HepG2 (cell line): ENCODE results near the gene ARMC2. TPM values are rescaled to one million over a fixed set of nuclear protein-coding genes. Genes with fewer than 3 reads are reported as not detected.

Experiments
- ATAC-seq: fragments of 200-7000 bp; cut with Tn5 transposase; 3 replicates; pipeline ENCODE4 v1.9.1; 2020; ENCODE audit warnings: mild to moderate bottlenecking, moderate library complexity
- BruUV-seq: library from RNA; stranded (reverse); fragments of 400-500 nt; replicated peaks from 2 replicates; lab custom pipeline; 2021; lab: Mats Ljungman, UMichigan
- CTCF ChIA-PET: fragments of 300-600 bp; formaldehyde crosslinking; extraction: SDS; loops from one replicate; lab custom pipeline; 2021; ENCODE audit warnings: low total read pairs, inconsistent platforms, low intra/inter-chr PET ratio; lab: Yijun Ruan, JAX
- POLR2A ChIA-PET: fragments of 350-600 bp; sonication (Branson Sonifier 250); formaldehyde crosslinking; loops from one replicate; lab custom pipeline; 2020; ENCODE audit warnings: antibody characterized with exemption, inconsistent platforms; lab: Yijun Ruan, JAX
- DNase-seq: peaks from one replicate; pipeline ENCODE4 v3.0.0-alpha.2; 2015; ENCODE audit warnings: low spot score
- FAIRE-seq: peaks from 3 replicates; lab custom pipeline; 2011; peaks lifted over from hg19 to GRCh38; lab: Jason Lieb, UNC
- H2AFZ ChIP-seq: one replicate; pipeline ENCODE4 v1.6.1; 2011; ENCODE audit warnings: low read length, inconsistent platforms
- H3K27ac ChIP-seq: fragments of 300-600 bp; 3 replicates; pipeline ENCODE4 v1.8.0; 2011; ENCODE audit warnings: mixed run types, mild to moderate bottlenecking, mixed read lengths, low read length, inconsistent platforms; ENCODE audit not compliant: insufficient read depth; ENCODE audit errors: extremely low read length
- H3K27me3 ChIP-seq, 2 experiments: fragments of 200-600 bp in 1 of 2; 2 replicates in 1 of 2; 3 replicates in 1 of 2; pipeline versions ENCODE4 v1.6.0 to v1.8.0; 2011; ENCODE audit warnings: low read length in 2 of 2, mild to moderate bottlenecking in 2 of 2, moderate library complexity in 2 of 2, inconsistent platforms in 1 of 2; ENCODE audit not compliant: insufficient read depth in 2 of 2, control insufficient read depth in 1 of 2
- H3K36me3 ChIP-seq, 2 experiments: fragments of 200-600 bp in 1 of 2; replicated peaks in 1 of 2; 2 replicates in 1 of 2; 3 replicates in 1 of 2; pipeline versions ENCODE4 v1.5.1 to v1.8.0; 2011; ENCODE audit warnings: low read length in 2 of 2, inconsistent platforms in 1 of 2; ENCODE audit not compliant: insufficient read depth in 2 of 2, control insufficient read depth in 1 of 2
- H3K4me1 ChIP-seq: 2 replicates; pipeline ENCODE4 v1.5.1; 2012; ENCODE audit warnings: low read length, inconsistent platforms; ENCODE audit not compliant: insufficient read depth
- H3K4me2 ChIP-seq: 2 replicates; pipeline ENCODE4 v1.6.0; 2011; ENCODE audit warnings: low read depth, low read length, inconsistent platforms
- H3K4me3 ChIP-seq, 3 experiments: fragments of 200-600 bp in 1 of 3; sonication (generic), shearing (Covaris generic) in 1 of 3; replicated peaks in 1 of 3; 2 replicates each; pipeline ENCODE4 v1.5.1; 2011 to 2016; ENCODE audit warnings: low read length in 3 of 3, inconsistent platforms in 2 of 3, low read depth in 2 of 3, mild to moderate bottlenecking in 2 of 3, control low read depth in 1 of 3, mixed read lengths in 1 of 3; ENCODE audit not compliant: insufficient read depth in 1 of 3
- H3K79me2 ChIP-seq: one replicate; pipeline ENCODE4 v1.6.1; 2011; ENCODE audit warnings: low read length, inconsistent platforms; ENCODE audit not compliant: insufficient read depth
- H3K9ac ChIP-seq: 2 replicates; pipeline ENCODE4 v1.6.0; 2011; ENCODE audit warnings: mild to moderate bottlenecking, low read depth, low read length, inconsistent platforms; ENCODE audit not compliant: insufficient read depth
- H3K9me3 ChIP-seq: 2 replicates; pipeline ENCODE4 v1.5.1; 2012; ENCODE audit warnings: mild to moderate bottlenecking, low read length
- H4K20me1 ChIP-seq: 2 replicates; pipeline ENCODE4 v1.6.0; 2011; ENCODE audit warnings: inconsistent platforms, mild to moderate bottlenecking, low read length, moderate library complexity; ENCODE audit not compliant: insufficient read depth
- ARNT ChIP-seq: fragments of 450-650 bp; IDR thresholded peaks from 2 replicates; pipeline ENCODE4 v1.6.1; 2017
- ELF1 ChIP-seq: sonication (generic); formaldehyde crosslinking; IDR thresholded peaks from 2 replicates; pipeline ENCODE4 v1.4.0; 2020; ENCODE audit warnings: missing genetic modification reagents
- HNRNPUL1 ChIP-seq: fragments of 200-400 bp; formaldehyde crosslinking; IDR thresholded peaks from 2 replicates; pipeline ENCODE4 v1.6.1; 2017; ENCODE audit warnings: low read depth, mild to moderate bottlenecking, low read length, moderate library complexity
- IKZF1 ChIP-seq: fragments of 450-650 bp; IDR thresholded peaks from 2 replicates; pipeline ENCODE4 v1.7.1; 2016
- POGZ ChIP-seq: sonication (generic); formaldehyde crosslinking; IDR thresholded peaks from 2 replicates; pipeline ENCODE4 v1.4.0; 2020; ENCODE audit warnings: mild to moderate bottlenecking, missing genetic modification reagents
- POLR2G ChIP-seq: fragments of 200-400 bp; formaldehyde crosslinking; IDR thresholded peaks from 2 replicates; pipeline ENCODE4 v1.6.1; 2018; ENCODE audit warnings: mild to moderate bottlenecking, low read depth, low read length, moderate library complexity
- SATB2 ChIP-seq: sonication (generic); formaldehyde crosslinking; IDR thresholded peaks from 2 replicates; pipeline ENCODE4 v1.5.0; 2020; ENCODE audit warnings: missing genetic modification reagents
- SMC3 ChIP-seq: IDR thresholded peaks from 2 replicates; pipeline ENCODE4 v1.6.1; 2011; ENCODE audit warnings: low read length, improper control_type of control experiment
- WIZ ChIP-seq: sonication (generic); formaldehyde crosslinking; IDR thresholded peaks from 2 replicates; pipeline ENCODE4 v1.5.1; 2020; ENCODE audit warnings: mild to moderate bottlenecking, missing genetic modification reagents
- ZNF839 ChIP-seq: sonication (generic); formaldehyde crosslinking; IDR thresholded peaks from 2 replicates; pipeline ENCODE4 v1.4.0; 2020; ENCODE audit warnings: missing genetic modification reagents, mild to moderate bottlenecking, borderline replicate concordance
- ZSCAN20 ChIP-seq: sonication (generic); formaldehyde crosslinking; IDR thresholded peaks from 2 replicates; pipeline ENCODE4 v1.4.0; 2020; ENCODE audit warnings: missing genetic modification reagents, mild to moderate bottlenecking, borderline replicate concordance
- WGBS: methylation state at CpG from one replicate; pipeline ENCODE4 v1.1.6; 2017; ENCODE audit warnings: low lambda C conversion rate; 5-methylcytosine and 5-hydroxymethylcytosine counted together
- in situ Hi-C: cut with HindIII; loops from 2 replicates; pipeline ENCODE4 v1.10.0; 2017; ENCODE audit warnings: low pct_unique_long_range_greater_than_20kb; ENCODE audit not compliant: extremely low pct_ligation_motif_present
- intact Hi-C: fragments of 100-400 bp; cut with micrococcal nuclease; formaldehyde crosslinking; loops from one replicate; pipeline ENCODE4 v1.10.0; 2022; ENCODE audit not compliant: unreplicated experiment
- polyA plus RNA-seq, 8 experiments: library from polyadenylated mRNA; depleted of rRNA in 3 of 8; stranded (reverse) in 7 of 8; unstranded in 1 of 8; fragments of >200 nt; fragmentation: Illumina TruSeq in 4 of 8; extraction: Trizol in 4 of 8; gene quantifications; 2 replicates each; pipeline versions ENCODE4 v1.2.1 to v1.2.3, GENCODE V29; 2011 to 2016; ENCODE audit warnings: low read depth in 4 of 8, missing spikeins in 1 of 8, mixed read lengths in 1 of 8; ENCODE audit not compliant: insufficient read depth in 1 of 8
- total RNA-seq, 5 experiments: library from RNA; depleted of rRNA; stranded (reverse); fragments of >200 nt; fragmentation: Illumina TruSeq; extraction: Trizol; gene quantifications; 2 replicates each; pipeline ENCODE4 v1.2.3, GENCODE V29; 2016; ENCODE audit warnings: low read depth in 1 of 5
- TF ChIP-seq, protein P1 (sequence below): sonication (generic); formaldehyde crosslinking; IDR thresholded peaks from 2 replicates; pipeline ENCODE4 v1.4.0; 2020; ENCODE audit warnings: missing genetic modification reagents, borderline replicate concordance
- TF ChIP-seq, protein P2 (sequence below): sonication (generic); formaldehyde crosslinking; IDR thresholded peaks from 2 replicates; pipeline ENCODE4 v1.9.0; 2021; ENCODE audit warnings: mild to moderate bottlenecking, missing genetic modification reagents
- TF ChIP-seq, protein P3 (sequence below), 2 experiments: sonication (generic) in 1 of 2; formaldehyde crosslinking in 1 of 2; IDR thresholded peaks; 2 replicates each; pipeline versions ENCODE4 v1.4.0 to v1.6.1; 2018 to 2020; ENCODE audit warnings: missing genetic modification reagents in 2 of 2, borderline replicate concordance in 1 of 2, low read depth in 1 of 2, mild to moderate bottlenecking in 1 of 2, missing biosample characterization in 1 of 2

ARMC2 gene
- total and polyA plus RNA-seq, 2 of the 13 experiments (the other 11 are each of a cell fraction or from before 2014, with no cell fraction given) = 1.4 to 3.2 TPM

DNA sequence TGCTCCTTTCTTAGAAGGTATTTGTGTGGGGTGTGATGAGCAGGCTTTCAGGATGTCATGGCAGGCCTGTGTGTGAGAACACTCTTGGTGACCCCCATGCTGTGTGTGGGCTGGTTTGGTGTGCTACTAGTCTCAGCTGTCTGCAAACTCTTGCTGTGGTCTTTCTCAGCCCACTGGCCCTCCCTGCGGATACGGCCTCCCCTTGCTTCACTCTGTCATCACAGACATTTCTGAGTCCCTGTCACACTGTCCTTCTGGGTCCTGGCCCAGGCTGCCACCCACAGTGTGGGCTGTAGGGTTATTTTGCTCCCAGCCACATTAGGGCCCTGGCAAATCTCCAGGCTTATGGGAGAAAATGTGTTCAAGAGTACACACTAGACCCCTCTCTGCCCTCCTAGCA is 39.0 kb upstream of the ARMC2 start (continued):
- TF ChIP-seq POGZ (CRISPR knock-in tag) (no peak), ZSCAN20 (CRISPR knock-in tag) (no peak)

DNA sequence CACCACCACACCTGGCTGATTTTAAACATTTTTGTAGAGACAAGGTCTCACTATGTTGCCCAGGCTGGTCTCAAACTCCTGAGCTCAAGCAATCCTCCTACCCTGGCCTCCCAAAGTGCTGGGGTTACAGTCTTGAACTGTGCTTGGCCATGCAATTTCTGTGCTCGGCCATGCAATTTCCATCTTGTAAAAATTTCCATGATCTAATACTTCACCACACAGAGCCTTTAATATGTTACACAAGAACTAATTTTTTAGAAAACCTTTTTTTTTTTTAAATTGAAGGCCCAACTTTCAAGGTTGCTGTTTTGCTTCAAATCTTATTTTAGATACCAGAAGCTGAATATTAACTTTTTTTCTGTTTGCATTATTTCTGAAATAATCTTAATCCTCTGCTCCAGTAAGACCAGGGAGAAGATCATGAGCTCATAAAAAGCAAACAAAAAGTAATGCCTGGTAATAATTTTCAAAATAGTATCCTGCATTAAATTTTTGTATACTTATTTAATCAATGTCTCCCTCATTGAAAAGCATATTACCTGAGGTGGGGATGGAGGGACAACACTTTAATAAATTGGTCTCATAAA is 38.1 kb upstream of the ARMC2 start:
- POLR2A ChIA-PET = no interaction called here
- CTCF ChIA-PET = no interaction called here
- peaks cover 11% of the 10 kb centered on the region for H3K4me1 ChIP-seq
- H3K36me3 ChIP-seq = no peaks in the 10 kb centered on the region
- H4K20me1 ChIP-seq = no peaks in the 10 kb centered on the region
- BruUV-seq = no TSS peak
- H3K9me3 ChIP-seq = no peaks in the 10 kb centered on the region
- 4% methylated on average over 1 of the region's 1 CpG for WGBS
- no peak for DNase-seq
- ATAC-seq = no peak
- H3K27ac ChIP-seq = no peak overlapping the region
- H3K4me3 ChIP-seq = no peak overlapping the region
- H3K79me2 ChIP-seq = no peaks in the 10 kb centered on the region
- no peak overlapping the region for H2AFZ ChIP-seq
- no peak for FAIRE-seq
- H3K4me2 ChIP-seq = no peak overlapping the region
- H3K9ac ChIP-seq = no peak overlapping the region
- intact Hi-C loops = no loop called here
- in situ Hi-C loops = no loop called here
- peaks cover 0 to 9% of the 10 kb centered on the region in 2 experiments; a peak in 2 of 5 replicates for H3K27me3 ChIP-seq
- no peak for TF ChIP-seq SMC3
- TF ChIP-seq POLR2G = no peak
- TF ChIP-seq, protein P1, sequence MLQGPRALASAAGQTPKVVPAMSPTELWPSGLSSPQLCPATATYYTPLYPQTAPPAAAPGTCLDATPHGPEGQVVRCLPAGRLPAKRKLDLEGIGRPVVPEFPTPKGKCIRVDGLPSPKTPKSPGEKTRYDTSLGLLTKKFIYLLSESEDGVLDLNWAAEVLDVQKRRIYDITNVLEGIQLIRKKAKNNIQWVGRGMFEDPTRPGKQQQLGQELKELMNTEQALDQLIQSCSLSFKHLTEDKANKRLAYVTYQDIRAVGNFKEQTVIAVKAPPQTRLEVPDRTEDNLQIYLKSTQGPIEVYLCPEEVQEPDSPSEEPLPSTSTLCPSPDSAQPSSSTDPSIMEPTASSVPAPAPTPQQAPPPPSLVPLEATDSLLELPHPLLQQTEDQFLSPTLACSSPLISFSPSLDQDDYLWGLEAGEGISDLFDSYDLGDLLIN = no peak
- TF ChIP-seq WIZ (CRISPR knock-in tag) = no peak
- TF ChIP-seq ELF1 (CRISPR knock-in tag) = no peak
- no peak for TF ChIP-seq SATB2 (CRISPR knock-in tag)
- TF ChIP-seq, protein P2, sequence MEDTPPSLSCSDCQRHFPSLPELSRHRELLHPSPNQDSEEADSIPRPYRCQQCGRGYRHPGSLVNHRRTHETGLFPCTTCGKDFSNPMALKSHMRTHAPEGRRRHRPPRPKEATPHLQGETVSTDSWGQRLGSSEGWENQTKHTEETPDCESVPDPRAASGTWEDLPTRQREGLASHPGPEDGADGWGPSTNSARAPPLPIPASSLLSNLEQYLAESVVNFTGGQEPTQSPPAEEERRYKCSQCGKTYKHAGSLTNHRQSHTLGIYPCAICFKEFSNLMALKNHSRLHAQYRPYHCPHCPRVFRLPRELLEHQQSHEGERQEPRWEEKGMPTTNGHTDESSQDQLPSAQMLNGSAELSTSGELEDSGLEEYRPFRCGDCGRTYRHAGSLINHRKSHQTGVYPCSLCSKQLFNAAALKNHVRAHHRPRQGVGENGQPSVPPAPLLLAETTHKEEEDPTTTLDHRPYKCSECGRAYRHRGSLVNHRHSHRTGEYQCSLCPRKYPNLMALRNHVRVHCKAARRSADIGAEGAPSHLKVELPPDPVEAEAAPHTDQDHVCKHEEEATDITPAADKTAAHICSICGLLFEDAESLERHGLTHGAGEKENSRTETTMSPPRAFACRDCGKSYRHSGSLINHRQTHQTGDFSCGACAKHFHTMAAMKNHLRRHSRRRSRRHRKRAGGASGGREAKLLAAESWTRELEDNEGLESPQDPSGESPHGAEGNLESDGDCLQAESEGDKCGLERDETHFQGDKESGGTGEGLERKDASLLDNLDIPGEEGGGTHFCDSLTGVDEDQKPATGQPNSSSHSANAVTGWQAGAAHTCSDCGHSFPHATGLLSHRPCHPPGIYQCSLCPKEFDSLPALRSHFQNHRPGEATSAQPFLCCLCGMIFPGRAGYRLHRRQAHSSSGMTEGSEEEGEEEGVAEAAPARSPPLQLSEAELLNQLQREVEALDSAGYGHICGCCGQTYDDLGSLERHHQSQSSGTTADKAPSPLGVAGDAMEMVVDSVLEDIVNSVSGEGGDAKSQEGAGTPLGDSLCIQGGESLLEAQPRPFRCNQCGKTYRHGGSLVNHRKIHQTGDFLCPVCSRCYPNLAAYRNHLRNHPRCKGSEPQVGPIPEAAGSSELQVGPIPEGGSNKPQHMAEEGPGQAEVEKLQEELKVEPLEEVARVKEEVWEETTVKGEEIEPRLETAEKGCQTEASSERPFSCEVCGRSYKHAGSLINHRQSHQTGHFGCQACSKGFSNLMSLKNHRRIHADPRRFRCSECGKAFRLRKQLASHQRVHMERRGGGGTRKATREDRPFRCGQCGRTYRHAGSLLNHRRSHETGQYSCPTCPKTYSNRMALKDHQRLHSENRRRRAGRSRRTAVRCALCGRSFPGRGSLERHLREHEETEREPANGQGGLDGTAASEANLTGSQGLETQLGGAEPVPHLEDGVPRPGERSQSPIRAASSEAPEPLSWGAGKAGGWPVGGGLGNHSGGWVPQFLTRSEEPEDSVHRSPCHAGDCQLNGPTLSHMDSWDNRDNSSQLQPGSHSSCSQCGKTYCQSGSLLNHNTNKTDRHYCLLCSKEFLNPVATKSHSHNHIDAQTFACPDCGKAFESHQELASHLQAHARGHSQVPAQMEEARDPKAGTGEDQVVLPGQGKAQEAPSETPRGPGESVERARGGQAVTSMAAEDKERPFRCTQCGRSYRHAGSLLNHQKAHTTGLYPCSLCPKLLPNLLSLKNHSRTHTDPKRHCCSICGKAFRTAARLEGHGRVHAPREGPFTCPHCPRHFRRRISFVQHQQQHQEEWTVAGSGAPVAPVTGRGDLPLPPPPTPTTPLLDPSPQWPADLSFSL (CRISPR knock-in tag) = no peak
- TF ChIP-seq ARNT = no peak
- no peak for TF ChIP-seq IKZF1
- no peak for TF ChIP-seq ZNF839 (CRISPR knock-in tag)
- TF ChIP-seq, protein P3, sequence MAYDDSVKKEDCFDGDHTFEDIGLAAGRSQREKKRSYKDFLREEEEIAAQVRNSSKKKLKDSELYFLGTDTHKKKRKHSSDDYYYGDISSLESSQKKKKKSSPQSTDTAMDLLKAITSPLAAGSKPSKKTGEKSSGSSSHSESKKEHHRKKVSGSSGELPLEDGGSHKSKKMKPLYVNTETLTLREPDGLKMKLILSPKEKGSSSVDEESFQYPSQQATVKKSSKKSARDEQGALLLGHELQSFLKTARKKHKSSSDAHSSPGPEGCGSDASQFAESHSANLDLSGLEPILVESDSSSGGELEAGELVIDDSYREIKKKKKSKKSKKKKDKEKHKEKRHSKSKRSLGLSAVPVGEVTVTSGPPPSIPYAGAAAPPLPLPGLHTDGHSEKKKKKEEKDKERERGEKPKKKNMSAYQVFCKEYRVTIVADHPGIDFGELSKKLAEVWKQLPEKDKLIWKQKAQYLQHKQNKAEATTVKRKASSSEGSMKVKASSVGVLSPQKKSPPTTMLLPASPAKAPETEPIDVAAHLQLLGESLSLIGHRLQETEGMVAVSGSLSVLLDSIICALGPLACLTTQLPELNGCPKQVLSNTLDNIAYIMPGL (CRISPR knock-in tag; IDR thresholded peaks at IDR 0.05; ENCODE audit: borderline replicate concordance in 1 of 2, low read depth in 1 of 2) = no peak
- TF ChIP-seq HNRNPUL1 = no peak
